HepG2 (cell line): ENCODE results near the gene CACNG5. TPM values are rescaled to one million over a fixed set of nuclear protein-coding genes. Genes with fewer than 3 reads are reported as not detected.
A peak's percentile ranks its signal among the peaks of the same experiment; 100 is the strongest.

Experiments used
- CBX5 ChIP-seq: sonication (generic); formaldehyde crosslinking; IDR thresholded peaks from 2 replicates; pipeline ENCODE4 v1.4.0; 2020; ENCODE audit warnings: missing genetic modification reagents, borderline replicate concordance
- ETV5 ChIP-seq: IDR thresholded peaks from 2 replicates; pipeline ENCODE4 v1.6.1; 2018; ENCODE audit warnings: missing biosample characterization, missing genetic modification reagents, inconsistent platforms, borderline replicate concordance
- KLF11 ChIP-seq: IDR thresholded peaks from 2 replicates; pipeline ENCODE4 v1.6.1; 2016; ENCODE audit warnings: missing compliant biosample characterization
- KLF6 ChIP-seq: IDR thresholded peaks from 2 replicates; pipeline ENCODE4 v1.8.0; 2016; ENCODE audit warnings: missing biosample characterization, missing genetic modification reagents
- ZNF781 ChIP-seq: sonication (generic); formaldehyde crosslinking; IDR thresholded peaks from 2 replicates; pipeline ENCODE4 v1.5.1; 2020; ENCODE audit warnings: borderline replicate concordance, mild to moderate bottlenecking, missing genetic modification reagents; ENCODE audit errors: not compliant biosample characterization
- ZSCAN9 ChIP-seq: IDR thresholded peaks from 2 replicates; pipeline ENCODE4 v1.6.1; 2016; ENCODE audit warnings: borderline replicate concordance
- polyA plus RNA-seq, 8 experiments: library from polyadenylated mRNA; depleted of rRNA in 3 of 8; stranded (reverse) in 7 of 8; unstranded in 1 of 8; fragments of >200 nt; fragmentation: Illumina TruSeq in 4 of 8; extraction: Trizol in 4 of 8; gene quantifications; 2 replicates each; pipeline versions ENCODE4 v1.2.1 to v1.2.3, GENCODE V29; 2011 to 2016; ENCODE audit warnings: low read depth in 4 of 8, missing spikeins in 1 of 8, mixed read lengths in 1 of 8; ENCODE audit not compliant: insufficient read depth in 1 of 8
- total RNA-seq, 5 experiments: library from RNA; depleted of rRNA; stranded (reverse); fragments of >200 nt; fragmentation: Illumina TruSeq; extraction: Trizol; gene quantifications; 2 replicates each; pipeline ENCODE4 v1.2.3, GENCODE V29; 2016; ENCODE audit warnings: low read depth in 1 of 5
- TF ChIP-seq, protein P1 (sequence below): sonication (generic); formaldehyde crosslinking; IDR thresholded peaks from 2 replicates; pipeline ENCODE4 v1.9.0; 2022; ENCODE audit warnings: low read depth, missing genetic modification reagents
- TF ChIP-seq, protein P2 (sequence below): sonication (generic); formaldehyde crosslinking; IDR thresholded peaks from 2 replicates; pipeline ENCODE4 v1.9.0; 2022; ENCODE audit warnings: missing genetic modification reagents, mild to moderate bottlenecking, borderline replicate concordance
- TF ChIP-seq, protein P3 (sequence below): sonication (generic); formaldehyde crosslinking; conservative IDR thresholded peaks from 2 replicates; pipeline ENCODE4 v1.4.0; 2020; ENCODE audit warnings: missing genetic modification reagents

CACNG5 gene
- total and polyA plus RNA-seq, 2 of the 13 experiments (the other 11 are each of a cell fraction or from before 2014, with no cell fraction given), result not detected

DNA sequence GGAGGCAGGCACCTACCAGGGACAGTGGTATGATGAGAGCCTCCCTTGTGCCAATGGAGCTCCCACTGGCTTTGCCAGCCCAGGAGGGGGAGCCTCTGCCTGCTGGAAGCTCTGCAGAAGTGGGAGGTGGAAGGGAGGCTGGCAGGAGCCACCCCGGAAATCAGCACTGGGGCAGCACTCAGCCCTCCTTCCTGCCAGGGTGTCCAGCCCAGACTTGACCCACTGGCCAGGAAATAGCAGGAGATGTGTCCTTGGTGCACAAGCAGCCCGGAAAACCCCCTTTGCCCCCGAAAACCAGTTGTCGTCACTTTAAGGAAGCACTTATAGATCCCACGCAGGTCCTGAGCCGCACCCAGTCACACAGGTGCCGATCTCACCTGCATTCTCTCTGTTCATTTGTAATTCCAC lies 80.3 kb downstream of the CACNG5 start (continued):
- TF ChIP-seq, protein P1, sequence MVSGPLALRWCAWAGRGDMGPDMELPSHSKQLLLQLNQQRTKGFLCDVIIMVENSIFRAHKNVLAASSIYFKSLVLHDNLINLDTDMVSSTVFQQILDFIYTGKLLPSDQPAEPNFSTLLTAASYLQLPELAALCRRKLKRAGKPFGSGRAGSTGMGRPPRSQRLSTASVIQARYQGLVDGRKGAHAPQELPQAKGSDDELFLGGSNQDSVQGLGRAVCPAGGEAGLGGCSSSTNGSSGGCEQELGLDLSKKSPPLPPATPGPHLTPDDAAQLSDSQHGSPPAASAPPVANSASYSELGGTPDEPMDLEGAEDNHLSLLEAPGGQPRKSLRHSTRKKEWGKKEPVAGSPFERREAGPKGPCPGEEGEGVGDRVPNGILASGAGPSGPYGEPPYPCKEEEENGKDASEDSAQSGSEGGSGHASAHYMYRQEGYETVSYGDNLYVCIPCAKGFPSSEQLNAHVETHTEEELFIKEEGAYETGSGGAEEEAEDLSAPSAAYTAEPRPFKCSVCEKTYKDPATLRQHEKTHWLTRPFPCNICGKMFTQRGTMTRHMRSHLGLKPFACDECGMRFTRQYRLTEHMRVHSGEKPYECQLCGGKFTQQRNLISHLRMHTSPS (CRISPR knock-in tag), result no peak
- TF ChIP-seq, protein P2, sequence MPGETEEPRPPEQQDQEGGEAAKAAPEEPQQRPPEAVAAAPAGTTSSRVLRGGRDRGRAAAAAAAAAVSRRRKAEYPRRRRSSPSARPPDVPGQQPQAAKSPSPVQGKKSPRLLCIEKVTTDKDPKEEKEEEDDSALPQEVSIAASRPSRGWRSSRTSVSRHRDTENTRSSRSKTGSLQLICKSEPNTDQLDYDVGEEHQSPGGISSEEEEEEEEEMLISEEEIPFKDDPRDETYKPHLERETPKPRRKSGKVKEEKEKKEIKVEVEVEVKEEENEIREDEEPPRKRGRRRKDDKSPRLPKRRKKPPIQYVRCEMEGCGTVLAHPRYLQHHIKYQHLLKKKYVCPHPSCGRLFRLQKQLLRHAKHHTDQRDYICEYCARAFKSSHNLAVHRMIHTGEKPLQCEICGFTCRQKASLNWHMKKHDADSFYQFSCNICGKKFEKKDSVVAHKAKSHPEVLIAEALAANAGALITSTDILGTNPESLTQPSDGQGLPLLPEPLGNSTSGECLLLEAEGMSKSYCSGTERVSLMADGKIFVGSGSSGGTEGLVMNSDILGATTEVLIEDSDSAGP (CRISPR knock-in tag), result no peak
- TF ChIP-seq KLF6 (CRISPR knock-in tag) (no peak), ETV5 (CRISPR knock-in tag) (peak; percentile 28; the same call in 1 of the 2 replicates), ZNF781 (no peak), CBX5 (no peak), KLF11 (no peak), ZSCAN9 (CRISPR knock-in tag) (no peak)
- TF ChIP-seq, protein P3, sequence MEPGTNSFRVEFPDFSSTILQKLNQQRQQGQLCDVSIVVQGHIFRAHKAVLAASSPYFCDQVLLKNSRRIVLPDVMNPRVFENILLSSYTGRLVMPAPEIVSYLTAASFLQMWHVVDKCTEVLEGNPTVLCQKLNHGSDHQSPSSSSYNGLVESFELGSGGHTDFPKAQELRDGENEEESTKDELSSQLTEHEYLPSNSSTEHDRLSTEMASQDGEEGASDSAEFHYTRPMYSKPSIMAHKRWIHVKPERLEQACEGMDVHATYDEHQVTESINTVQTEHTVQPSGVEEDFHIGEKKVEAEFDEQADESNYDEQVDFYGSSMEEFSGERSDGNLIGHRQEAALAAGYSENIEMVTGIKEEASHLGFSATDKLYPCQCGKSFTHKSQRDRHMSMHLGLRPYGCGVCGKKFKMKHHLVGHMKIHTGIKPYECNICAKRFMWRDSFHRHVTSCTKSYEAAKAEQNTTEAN, result no peak
